ENCODE data around the gene LRMDA.

DNA sequence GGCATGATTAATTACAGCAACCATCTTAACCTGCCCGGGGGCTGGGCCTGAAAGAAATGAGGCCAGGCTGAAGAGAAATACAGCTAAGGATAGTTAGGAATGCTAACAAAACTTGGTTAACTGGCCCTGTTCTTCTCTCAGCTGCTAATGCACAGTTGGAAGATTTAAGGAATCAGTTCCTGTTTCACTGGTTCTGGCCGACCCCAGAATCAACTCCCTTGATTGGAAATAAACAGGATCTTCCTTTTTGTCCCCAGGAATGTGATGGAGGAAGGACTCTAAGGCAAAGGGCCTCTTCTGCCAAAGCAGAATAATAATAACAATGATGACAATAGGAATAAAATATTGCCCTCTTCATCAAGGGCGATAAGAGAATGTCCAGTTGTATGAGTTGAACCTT lies 3.5 kb upstream of the LRMDA start:
- peak in 1 of 2 donors; percentile 6 for TF ChIP-seq POLR2AphosphoS5 (IDR thresholded peaks at IDR 0.05)
- TF ChIP-seq, protein P1, sequence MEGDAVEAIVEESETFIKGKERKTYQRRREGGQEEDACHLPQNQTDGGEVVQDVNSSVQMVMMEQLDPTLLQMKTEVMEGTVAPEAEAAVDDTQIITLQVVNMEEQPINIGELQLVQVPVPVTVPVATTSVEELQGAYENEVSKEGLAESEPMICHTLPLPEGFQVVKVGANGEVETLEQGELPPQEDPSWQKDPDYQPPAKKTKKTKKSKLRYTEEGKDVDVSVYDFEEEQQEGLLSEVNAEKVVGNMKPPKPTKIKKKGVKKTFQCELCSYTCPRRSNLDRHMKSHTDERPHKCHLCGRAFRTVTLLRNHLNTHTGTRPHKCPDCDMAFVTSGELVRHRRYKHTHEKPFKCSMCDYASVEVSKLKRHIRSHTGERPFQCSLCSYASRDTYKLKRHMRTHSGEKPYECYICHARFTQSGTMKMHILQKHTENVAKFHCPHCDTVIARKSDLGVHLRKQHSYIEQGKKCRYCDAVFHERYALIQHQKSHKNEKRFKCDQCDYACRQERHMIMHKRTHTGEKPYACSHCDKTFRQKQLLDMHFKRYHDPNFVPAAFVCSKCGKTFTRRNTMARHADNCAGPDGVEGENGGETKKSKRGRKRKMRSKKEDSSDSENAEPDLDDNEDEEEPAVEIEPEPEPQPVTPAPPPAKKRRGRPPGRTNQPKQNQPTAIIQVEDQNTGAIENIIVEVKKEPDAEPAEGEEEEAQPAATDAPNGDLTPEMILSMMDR (IDR thresholded peaks at IDR 0.05) = no peak
- TF ChIP-seq EP300 (IDR thresholded peaks at IDR 0.05) = no peak
